ENCODE results near the gene TTC29. TPM values are rescaled to one million over a fixed set of nuclear protein-coding genes. Genes with fewer than 3 reads are reported as not detected.

Gene TTC29
- total and polyA plus RNA-seq, 2 donors (not counting 1 experiment from before 2014, with no cell fraction given): not detected

DNA sequence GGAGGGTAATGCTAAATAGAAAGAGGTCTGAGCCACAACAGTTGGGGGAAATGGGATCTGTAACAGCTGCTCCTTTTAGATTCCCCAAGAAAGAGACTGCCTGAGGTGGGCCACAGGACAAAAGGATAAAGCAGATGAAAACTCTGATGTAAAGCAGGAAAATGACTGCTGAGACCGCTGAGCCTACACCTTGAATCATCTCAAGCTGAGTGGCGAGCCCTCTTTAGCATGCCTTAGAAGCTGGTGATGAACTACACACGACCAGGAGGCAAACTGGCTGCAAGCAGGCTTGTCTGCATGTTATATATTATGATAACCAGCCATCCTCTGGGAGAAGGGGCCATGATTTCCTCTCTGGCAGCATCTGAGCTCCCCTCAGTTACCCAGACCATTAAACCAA, 88.4 kb downstream of the TTC29 start:
- Histone ChIP-seq H3K4me1 (ENCODE audit: control insufficient read depth in 2 of 2, insufficient read depth in 2 of 2, low read length in 2 of 2) (no peaks in the 10 kb centered on the region), H3K79me2 (ENCODE audit: control insufficient read depth, insufficient read depth, low read length) (no peaks in the 10 kb centered on the region), H3K9ac (ENCODE audit: low read length) (no peak overlapping the region), H3K4me3 (ENCODE audit: control extremely low read depth in 1 of 5, extremely low read depth in 1 of 5, insufficient read depth in 1 of 5, low read depth in 2 of 5, low read length in 4 of 5) (no peak overlapping the region), H3K27ac (ENCODE audit: low read length in 2 of 2) (no peak overlapping the region), H3K9me3 (ENCODE audit: control extremely low read depth in 1 of 3, control insufficient read depth in 2 of 3, insufficient read depth in 1 of 3, low read length in 2 of 3) (no peaks in the 10 kb centered on the region), H4K20me1 (ENCODE audit: control insufficient read depth, insufficient read depth, low read length, poor library complexity, severe bottlenecking) (no peaks in the 10 kb centered on the region), H3K36me3 (replicated peaks in 1 of 2; ENCODE audit: control extremely low read depth in 1 of 2, control insufficient read depth in 1 of 2, extremely low read depth in 1 of 2, insufficient read depth in 2 of 2, low read length in 1 of 2) (no peaks in the 10 kb centered on the region), H3K27me3 (replicated peaks in 1 of 4; ENCODE audit: control extremely low read depth in 1 of 4, control insufficient read depth in 3 of 4, insufficient read depth in 4 of 4, low read length in 3 of 4) (peaks cover 0 to 3% (median under 1%) of the 10 kb centered on the region in 4 experiments), H2AFZ (ENCODE audit: insufficient read depth, low read depth, low read length, poor library complexity, severe bottlenecking) (no peak overlapping the region), H3K4me2 (replicated peaks; ENCODE audit: low read depth, low read length, poor library complexity, severe bottlenecking) (no peak overlapping the region)
- TF ChIP-seq, protein P1, sequence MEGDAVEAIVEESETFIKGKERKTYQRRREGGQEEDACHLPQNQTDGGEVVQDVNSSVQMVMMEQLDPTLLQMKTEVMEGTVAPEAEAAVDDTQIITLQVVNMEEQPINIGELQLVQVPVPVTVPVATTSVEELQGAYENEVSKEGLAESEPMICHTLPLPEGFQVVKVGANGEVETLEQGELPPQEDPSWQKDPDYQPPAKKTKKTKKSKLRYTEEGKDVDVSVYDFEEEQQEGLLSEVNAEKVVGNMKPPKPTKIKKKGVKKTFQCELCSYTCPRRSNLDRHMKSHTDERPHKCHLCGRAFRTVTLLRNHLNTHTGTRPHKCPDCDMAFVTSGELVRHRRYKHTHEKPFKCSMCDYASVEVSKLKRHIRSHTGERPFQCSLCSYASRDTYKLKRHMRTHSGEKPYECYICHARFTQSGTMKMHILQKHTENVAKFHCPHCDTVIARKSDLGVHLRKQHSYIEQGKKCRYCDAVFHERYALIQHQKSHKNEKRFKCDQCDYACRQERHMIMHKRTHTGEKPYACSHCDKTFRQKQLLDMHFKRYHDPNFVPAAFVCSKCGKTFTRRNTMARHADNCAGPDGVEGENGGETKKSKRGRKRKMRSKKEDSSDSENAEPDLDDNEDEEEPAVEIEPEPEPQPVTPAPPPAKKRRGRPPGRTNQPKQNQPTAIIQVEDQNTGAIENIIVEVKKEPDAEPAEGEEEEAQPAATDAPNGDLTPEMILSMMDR (IDR thresholded peaks at IDR 0.05): no peak
- no peak for TF ChIP-seq EZH2 (IDR thresholded peaks at IDR 0.05; ENCODE audit: borderline replicate concordance, insufficient read depth, low read depth, low read length, poor library complexity, severe bottlenecking)
- Mint-ChIP-seq H3K27me3 (peaks cover 17% of the 10 kb centered on the region), H3K4me1 (no peaks in the 10 kb centered on the region), H3K27ac (no peak overlapping the region), H3K4me3 (no peak overlapping the region), H3K9me3 (ENCODE audit: insufficient read depth) (no peaks in the 10 kb centered on the region)
- POLR2A ChIA-PET: no interaction called here
- DNase-seq (no peak), ATAC-seq (ENCODE audit: low read depth) (no peak)
- CTCF ChIA-PET: interaction anchor here (0.7 kb wide), 1 partner anchor 8 kb away, joined by 3 read pairs; no protein-coding TSS in a partner anchor
- intact Hi-C loops (cut with micrococcal nuclease): no loop called here
- 68% methylated on average over 2 of the region's 3 CpGs for WGBS (ENCODE audit: insufficient coverage)

DNA sequence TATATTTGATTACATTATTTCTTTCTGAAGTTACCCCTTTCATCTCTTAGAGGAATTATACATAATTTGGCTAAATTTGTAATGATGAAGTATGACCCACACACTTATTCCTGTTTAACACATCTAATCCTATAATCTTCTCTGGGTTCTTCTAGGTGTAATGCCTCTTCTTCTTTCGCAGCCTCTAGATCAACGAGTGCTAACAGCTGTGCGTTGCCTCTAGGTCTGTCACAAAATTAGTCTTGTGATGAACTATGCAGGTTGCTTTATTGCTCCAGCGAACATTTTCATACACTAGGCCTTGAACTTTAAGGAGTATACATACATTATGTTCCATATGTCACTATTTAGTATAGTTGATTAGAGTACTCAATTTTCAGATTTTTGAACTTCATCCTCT, 89.9 kb downstream of the TTC29 start:
- no peak for ATAC-seq (ENCODE audit: low read depth)
- Histone ChIP-seq H2AFZ (ENCODE audit: insufficient read depth, low read depth, low read length, poor library complexity, severe bottlenecking) (no peak overlapping the region), H3K27ac (ENCODE audit: low read length in 2 of 2) (no peak overlapping the region), H3K9ac (ENCODE audit: low read length) (no peak overlapping the region), H3K9me3 (ENCODE audit: control extremely low read depth in 1 of 3, control insufficient read depth in 2 of 3, insufficient read depth in 1 of 3, low read length in 2 of 3) (no peaks in the 10 kb centered on the region), H3K27me3 (replicated peaks in 1 of 4; ENCODE audit: control extremely low read depth in 1 of 4, control insufficient read depth in 3 of 4, insufficient read depth in 4 of 4, low read length in 3 of 4) (peaks cover 0 to 3% (median under 1%) of the 10 kb centered on the region in 4 experiments), H3K4me1 (ENCODE audit: control insufficient read depth in 2 of 2, insufficient read depth in 2 of 2, low read length in 2 of 2) (no peaks in the 10 kb centered on the region), H3K79me2 (ENCODE audit: control insufficient read depth, insufficient read depth, low read length) (no peaks in the 10 kb centered on the region), H4K20me1 (ENCODE audit: control insufficient read depth, insufficient read depth, low read length, poor library complexity, severe bottlenecking) (no peaks in the 10 kb centered on the region), H3K36me3 (replicated peaks in 1 of 2; ENCODE audit: control extremely low read depth in 1 of 2, control insufficient read depth in 1 of 2, extremely low read depth in 1 of 2, insufficient read depth in 2 of 2, low read length in 1 of 2) (no peaks in the 10 kb centered on the region), H3K4me3 (ENCODE audit: control extremely low read depth in 1 of 5, extremely low read depth in 1 of 5, insufficient read depth in 1 of 5, low read depth in 2 of 5, low read length in 4 of 5) (no peak overlapping the region), H3K4me2 (replicated peaks; ENCODE audit: low read depth, low read length, poor library complexity, severe bottlenecking) (no peak overlapping the region)
- no peak for TF ChIP-seq EZH2 (IDR thresholded peaks at IDR 0.05; ENCODE audit: borderline replicate concordance, insufficient read depth, low read depth, low read length, poor library complexity, severe bottlenecking)
- TF ChIP-seq, protein P1 (IDR thresholded peaks at IDR 0.05): no peak
- H3K4me3 Mint-ChIP-seq: no peak overlapping the region
- ChIA-PET CTCF (no interaction called here), POLR2A (no interaction called here)
- no peak overlapping the region for H3K27ac Mint-ChIP-seq
- H3K27me3 Mint-ChIP-seq: peaks cover 17% of the 10 kb centered on the region
- intact Hi-C loops (cut with micrococcal nuclease): no loop called here
- no peaks in the 10 kb centered on the region for H3K4me1 Mint-ChIP-seq
- H3K9me3 Mint-ChIP-seq (ENCODE audit: insufficient read depth): no peaks in the 10 kb centered on the region
- 100% methylated on average over 1 of the region's 4 CpGs for WGBS (ENCODE audit: insufficient coverage)
- DNase-seq: no peak
